Effector memory CD8-positive, alpha-beta T cell (primary cell): ENCODE measurements around the gene ATG7.

ENCODE experiments used
- ATAC-seq: fragments of 150-1000 bp; cut with Tn5 transposase; replicated peaks from 2 replicates; pipeline ENCODE4 v1.10.0; 2021; ENCODE audit warnings: mild to moderate bottlenecking, moderate library complexity
- DNase-seq, 3 experiments: peaks; one replicate each; pipeline ENCODE4 v3.0.0; 2021
- H3K27ac Mint-ChIP-seq, 2 donors: one replicate each; pipeline ENCODE4 v1.8.0; 2022; ENCODE audit warnings: mild to moderate bottlenecking in 2 of 2, mixed read lengths in 2 of 2, moderate library complexity in 2 of 2
- H3K27me3 Mint-ChIP-seq, 2 donors: one replicate each; pipeline ENCODE4 v1.8.0; 2022; ENCODE audit warnings: mixed read lengths in 2 of 2
- H3K36me3 Mint-ChIP-seq: one replicate; pipeline ENCODE4 v1.8.0; 2022; ENCODE audit warnings: mild to moderate bottlenecking, moderate library complexity, mixed read lengths; ENCODE audit not compliant: insufficient read depth
- H3K4me1 Mint-ChIP-seq, 2 donors: one replicate each; pipeline ENCODE4 v1.8.0; 2022; ENCODE audit warnings: low read depth in 2 of 2, mixed read lengths in 2 of 2
- H3K4me3 Mint-ChIP-seq, 2 donors: one replicate each; pipeline ENCODE4 v1.8.0; 2022; ENCODE audit warnings: mild to moderate bottlenecking in 2 of 2, mixed read lengths in 2 of 2, moderate library complexity in 2 of 2
- H3K9me3 Mint-ChIP-seq, 2 donors: one replicate each; pipeline ENCODE4 v1.8.0; 2022; ENCODE audit warnings: mixed read lengths in 2 of 2

The ATG7 gene

DNA sequence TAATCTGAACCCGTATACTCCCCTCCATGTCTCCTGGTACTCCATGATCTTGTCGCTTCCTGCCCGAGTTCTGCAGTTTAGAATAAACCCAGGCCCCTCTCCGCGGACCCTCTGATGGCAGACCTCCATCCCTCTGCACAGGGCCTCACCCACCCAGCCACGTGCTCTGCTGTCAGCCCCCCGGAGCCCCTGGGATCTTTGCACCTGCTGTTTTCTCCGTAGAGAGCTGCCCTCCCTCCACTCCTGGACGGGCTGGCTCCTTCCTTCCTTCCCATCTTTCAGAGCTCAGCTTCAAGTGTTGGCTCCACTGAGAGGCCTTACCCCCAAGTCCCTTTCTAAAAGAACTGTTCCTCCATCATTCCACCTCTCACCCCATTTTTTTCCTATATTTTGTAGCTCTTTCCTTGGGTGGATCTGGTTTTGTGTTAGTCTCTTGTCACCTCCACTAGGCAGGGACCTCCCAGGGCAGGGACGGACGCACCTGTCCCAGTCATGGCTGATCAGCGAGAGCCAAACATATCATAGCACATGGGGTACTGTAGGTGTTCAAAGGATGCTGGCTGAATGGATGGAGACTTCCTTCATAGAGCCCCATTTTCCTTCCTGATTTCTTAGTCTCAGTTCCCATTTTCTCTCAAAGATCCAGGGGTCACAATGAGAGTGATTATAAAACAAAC, 264.9 kb downstream of the ATG7 start:
- H3K4me1 Mint-ChIP-seq: peaks cover 7 to 8% of the 10 kb centered on the region in 2 donors
- H3K27me3 Mint-ChIP-seq: no peaks in the 10 kb centered on the region
- H3K27ac Mint-ChIP-seq: peak overlapping the region in 1 of 2 donors; percentile 41
- no peak overlapping the region for H3K4me3 Mint-ChIP-seq
- no peak for DNase-seq
- ATAC-seq: no peak
- H3K9me3 Mint-ChIP-seq: no peaks in the 10 kb centered on the region
- H3K36me3 Mint-ChIP-seq: peaks cover 16% of the 10 kb centered on the region

GRCh38 chr3:11538581-11538980, 266.4 kb downstream of the ATG7 start:
- peaks cover 16% of the 10 kb centered on the region for H3K36me3 Mint-ChIP-seq

GRCh38 chr3:11539218-11539617, 267.0 kb downstream of the ATG7 start:
- DNase-seq: no peak
- peaks cover 14% of the 10 kb centered on the region for H3K36me3 Mint-ChIP-seq
- no peaks in the 10 kb centered on the region for H3K9me3 Mint-ChIP-seq
- H3K4me1 Mint-ChIP-seq: peaks cover 6 to 10% of the 10 kb centered on the region in 2 donors
- H3K4me3 Mint-ChIP-seq: no peak overlapping the region
- no peaks in the 10 kb centered on the region for H3K27me3 Mint-ChIP-seq
- H3K27ac Mint-ChIP-seq: peak overlapping the region in 1 of 2 donors; percentile 25
- ATAC-seq: no peak

More at GRCh38 chr3:11538581-11538980, 266.4 kb downstream of the ATG7 start:
- Mint-ChIP-seq H3K27me3 (no peaks in the 10 kb centered on the region), H3K27ac (peak overlapping the region; percentile 25 to 32), H3K9me3 (no peaks in the 10 kb centered on the region), H3K4me1 (peaks cover 6 to 10% of the 10 kb centered on the region in 2 donors), H3K4me3 (no peak overlapping the region)
- DNase-seq (no peak), ATAC-seq (no peak)

DNA sequence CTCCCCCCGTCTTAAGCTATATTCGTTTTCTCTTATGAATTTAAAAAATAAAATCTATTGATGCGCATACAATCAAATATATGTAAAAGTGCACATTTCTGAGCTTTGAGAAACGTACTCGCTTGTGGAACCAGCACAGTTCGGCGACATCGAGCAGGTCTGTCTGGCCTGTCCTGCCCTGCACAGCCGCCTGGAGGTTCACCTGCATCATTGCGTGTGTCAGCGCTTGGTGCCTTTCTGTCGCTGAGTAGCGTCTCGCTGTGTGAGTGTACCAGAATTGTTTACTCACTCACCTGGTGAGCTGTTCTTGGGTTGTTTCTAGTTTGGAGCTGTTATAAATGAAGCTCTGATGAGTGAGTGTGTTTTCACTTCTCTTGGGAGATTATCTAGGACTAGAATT, 267.5 kb downstream of the ATG7 start:
- Mint-ChIP-seq H3K27me3 (no peaks in the 10 kb centered on the region), H3K27ac (no peak overlapping the region), H3K4me1 (peaks cover 6 to 10% of the 10 kb centered on the region in 2 donors), H3K9me3 (no peaks in the 10 kb centered on the region), H3K4me3 (no peak overlapping the region), H3K36me3 (peaks cover 11% of the 10 kb centered on the region)
- no peak for DNase-seq
- no peak for ATAC-seq

- DNase-seq (no peak), ATAC-seq (no peak)
- peaks cover 6 to 10% of the 10 kb centered on the region in 2 donors for H3K4me1 Mint-ChIP-seq
- H3K4me3 Mint-ChIP-seq: no peak overlapping the region
- H3K9me3 Mint-ChIP-seq: no peaks in the 10 kb centered on the region
- no peaks in the 10 kb centered on the region for H3K27me3 Mint-ChIP-seq
- H3K27ac Mint-ChIP-seq: peak overlapping the region in 1 of 2 donors; percentile 49
- peaks cover 5% of the 10 kb centered on the region for H3K36me3 Mint-ChIP-seq
These were observed 269.4 kb downstream of the ATG7 start for GRCh38 chr3:11541321-11542303.

- H3K27ac Mint-ChIP-seq: no peak overlapping the region
- ATAC-seq: no peak
These were observed 270.4 kb downstream of the ATG7 start for GRCh38 chr3:11542551-11542950.

GRCh38 chr3:11543141-11543947, 271.1 kb downstream of the ATG7 start:
- no peaks in the 10 kb centered on the region for H3K27me3 Mint-ChIP-seq
- H3K27ac Mint-ChIP-seq: no peak overlapping the region
- H3K9me3 Mint-ChIP-seq: no peaks in the 10 kb centered on the region

More at GRCh38 chr3:11542551-11542950, 270.4 kb downstream of the ATG7 start:
- no peak for DNase-seq
- Mint-ChIP-seq H3K36me3 (no peaks in the 10 kb centered on the region), H3K4me3 (no peak overlapping the region), H3K27me3 (no peaks in the 10 kb centered on the region), H3K9me3 (no peaks in the 10 kb centered on the region), H3K4me1 (peaks cover 0 to 10% of the 10 kb centered on the region in 2 donors)

DNA sequence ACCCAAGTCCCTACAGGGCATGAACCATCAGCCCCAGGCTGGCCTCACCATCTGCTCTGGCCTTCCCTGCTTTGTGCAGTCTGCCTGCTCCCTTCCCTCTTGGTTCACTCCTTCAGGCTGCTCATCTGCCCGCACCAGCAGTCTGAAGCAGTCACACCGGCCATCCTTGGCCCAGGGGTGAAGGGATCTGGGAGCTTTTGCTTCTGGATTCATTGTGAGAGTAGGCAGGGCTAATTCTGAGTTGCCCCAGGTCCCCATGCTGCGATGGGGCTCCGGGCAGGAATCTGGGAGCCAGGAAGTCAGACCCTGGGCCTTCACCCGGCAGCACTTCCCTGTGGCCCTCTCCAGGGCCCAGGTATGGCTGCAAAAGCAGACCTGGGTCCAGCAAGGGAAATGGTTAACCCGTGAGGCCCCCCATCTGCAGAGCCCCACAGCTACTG, 271.8 kb downstream of the ATG7 start:
- DNase-seq: no peak
- Mint-ChIP-seq H3K9me3 (no peaks in the 10 kb centered on the region), H3K27me3 (no peaks in the 10 kb centered on the region), H3K4me3 (no peak overlapping the region), H3K4me1 (peaks cover 0 to 9% of the 10 kb centered on the region in 2 donors), H3K36me3 (no peaks in the 10 kb centered on the region), H3K27ac (peak overlapping the region in 1 of 2 donors; percentile 57)
- ATAC-seq: no peak

More at GRCh38 chr3:11543141-11543947, 271.1 kb downstream of the ATG7 start:
- Mint-ChIP-seq H3K36me3 (no peaks in the 10 kb centered on the region), H3K4me1 (peaks cover 0 to 10% of the 10 kb centered on the region in 2 donors), H3K4me3 (no peak overlapping the region)
- DNase-seq: no peak
- no peak for ATAC-seq

DNA sequence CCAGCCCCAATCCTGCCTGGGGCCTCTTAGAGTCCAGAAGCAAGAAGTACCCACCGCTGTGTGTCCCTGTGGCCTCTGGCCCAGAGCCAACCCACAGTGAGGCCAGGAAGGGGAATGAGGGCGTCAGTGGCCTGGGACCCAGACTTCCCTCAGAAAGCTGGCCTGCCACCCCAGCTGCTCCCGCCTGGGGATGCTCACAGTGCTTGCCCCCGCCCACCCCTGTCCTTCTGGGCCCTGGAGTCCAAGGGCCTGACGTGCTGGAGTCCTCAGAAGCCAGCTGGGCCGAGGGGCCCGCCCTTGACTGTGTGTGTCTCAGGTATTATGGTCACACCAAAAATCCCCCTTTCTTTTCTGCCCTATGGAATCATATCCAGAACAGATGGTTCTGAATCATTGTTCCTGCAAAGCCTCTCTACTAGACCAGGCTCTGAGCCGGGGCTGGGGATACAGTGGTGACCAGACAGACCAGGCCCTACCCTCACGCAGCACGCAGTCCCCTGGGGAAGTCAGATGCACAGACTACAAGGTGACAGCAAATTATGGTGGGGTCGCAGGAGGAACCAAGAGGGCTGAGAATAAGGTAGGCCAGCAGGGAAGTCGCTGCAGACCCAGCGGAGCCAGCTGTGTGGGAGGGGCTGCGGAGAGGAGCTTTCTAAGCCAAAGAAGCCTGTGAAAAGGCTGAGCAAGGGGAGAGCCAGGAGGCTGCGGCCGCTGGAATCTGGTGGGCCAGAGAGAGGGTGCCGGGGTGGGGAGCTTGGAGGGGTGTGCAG, 272.4 kb downstream of the ATG7 start:
- no peak for ATAC-seq
- Mint-ChIP-seq H3K27me3 (no peaks in the 10 kb centered on the region), H3K4me3 (no peak overlapping the region), H3K9me3 (no peaks in the 10 kb centered on the region), H3K36me3 (no peaks in the 10 kb centered on the region), H3K4me1 (peaks cover 0 to 7% of the 10 kb centered on the region in 2 donors), H3K27ac (peak overlapping the region in 1 of 2 donors; percentile 57)
- DNase-seq: no peak

GRCh38 chr3:11545186-11545851, 273.1 kb downstream of the ATG7 start:
- ATAC-seq (no peak), DNase-seq (no peak)
- H3K27me3 Mint-ChIP-seq: no peaks in the 10 kb centered on the region
- H3K36me3 Mint-ChIP-seq: peaks cover 4% of the 10 kb centered on the region
- H3K4me3 Mint-ChIP-seq: no peak overlapping the region
- peaks cover 0 to 8% of the 10 kb centered on the region in 2 donors for H3K4me1 Mint-ChIP-seq
- no peaks in the 10 kb centered on the region for H3K9me3 Mint-ChIP-seq
- H3K27ac Mint-ChIP-seq: no peak overlapping the region

DNA sequence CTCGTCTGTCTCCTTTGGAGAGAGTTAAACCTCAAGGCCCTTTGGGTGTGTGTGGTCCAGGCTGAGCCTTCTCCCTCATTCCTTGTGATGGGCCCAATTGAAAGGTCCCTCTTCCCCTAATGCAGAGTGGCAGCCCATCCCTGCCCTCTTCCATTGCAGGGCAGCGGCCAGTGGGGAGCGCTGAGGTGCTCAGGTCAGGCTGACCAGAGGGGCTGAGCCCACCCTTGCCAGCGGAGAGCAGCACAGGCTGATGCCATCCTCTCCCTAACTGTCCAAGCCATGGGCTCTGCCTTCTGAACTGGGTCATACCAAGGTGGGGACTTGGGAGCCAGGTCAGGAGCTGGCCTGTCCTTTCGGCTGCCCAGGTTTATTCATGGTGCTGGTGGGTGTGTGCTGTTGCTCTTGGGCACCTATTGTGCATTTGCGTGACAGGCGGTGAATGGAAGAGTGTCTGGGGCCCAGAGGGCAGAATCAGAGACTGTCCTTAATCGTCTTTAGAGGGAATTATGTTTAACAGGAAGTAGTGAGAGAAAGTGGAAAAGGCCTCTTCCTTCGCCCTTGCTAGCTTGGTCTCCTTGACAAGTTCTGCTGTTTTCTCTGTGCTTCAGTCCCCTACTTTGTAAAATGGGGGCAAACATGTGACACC, 274.6 kb downstream of the ATG7 start:
- Mint-ChIP-seq H3K27ac (peak overlapping the region in 1 of 2 donors; percentile 15), H3K4me1 (peaks cover 0 to 9% of the 10 kb centered on the region in 2 donors), H3K4me3 (no peak overlapping the region), H3K36me3 (peaks cover 4% of the 10 kb centered on the region), H3K27me3 (no peaks in the 10 kb centered on the region), H3K9me3 (no peaks in the 10 kb centered on the region)
- ATAC-seq: no peak
- no peak for DNase-seq

GRCh38 chr3:11547498-11547897, 275.3 kb downstream of the ATG7 start:
- no peaks in the 10 kb centered on the region for H3K27me3 Mint-ChIP-seq
- H3K27ac Mint-ChIP-seq: no peak overlapping the region
- H3K36me3 Mint-ChIP-seq: peaks cover 4% of the 10 kb centered on the region
- no peak for DNase-seq
- no peaks in the 10 kb centered on the region for H3K9me3 Mint-ChIP-seq
- no peak overlapping the region for H3K4me3 Mint-ChIP-seq
- peaks cover 6 to 9% of the 10 kb centered on the region in 2 donors for H3K4me1 Mint-ChIP-seq
- ATAC-seq: no peak
